Activated naive CD4-positive, alpha-beta T cell treated with anti-CD3 and anti-CD28 coated beads for 36 hours (primary cell): ENCODE measurements around the gene RBFOX2. TPM values are rescaled to one million over a fixed set of nuclear protein-coding genes. Genes with fewer than 3 reads are reported as not detected.
A peak's percentile ranks its signal among the peaks of the same experiment; 100 is the strongest.

ENCODE experiments used
- CTCF ChIA-PET: fragments of 350-600 bp; sonication (Branson Sonifier 250); formaldehyde crosslinking; loops from one replicate; lab custom pipeline; 2021; ENCODE audit warnings: antibody characterized with exemption; lab: Charles Lee
- DNase-seq: peaks from one replicate; pipeline ENCODE4 v3.0.0-alpha.2; 2020
- H3K27ac Mint-ChIP-seq: one replicate; pipeline ENCODE4 v1.8.0; 2021; ENCODE audit warnings: mild to moderate bottlenecking, mixed read lengths
- H3K27me3 Mint-ChIP-seq: one replicate; pipeline ENCODE4 v1.8.0; 2021; ENCODE audit warnings: low read depth, mixed read lengths
- H3K36me3 Mint-ChIP-seq: one replicate; pipeline ENCODE4 v1.8.0; 2021; ENCODE audit warnings: low read depth, mixed read lengths
- H3K4me1 Mint-ChIP-seq: one replicate; pipeline ENCODE4 v1.8.0; 2021; ENCODE audit warnings: low read depth, mixed read lengths
- H3K4me3 Mint-ChIP-seq: one replicate; pipeline ENCODE4 v1.8.0; 2021; ENCODE audit warnings: mild to moderate bottlenecking, moderate library complexity, mixed read lengths
- H3K9me3 Mint-ChIP-seq: one replicate; pipeline ENCODE4 v1.8.0; 2021; ENCODE audit warnings: mixed read lengths
- intact Hi-C: fragments of 100-400 bp; cut with micrococcal nuclease; formaldehyde crosslinking; loops from one replicate; pipeline ENCODE4 v1.15.1; 2023
- total RNA-seq, 2 experiments: library from RNA; stranded (reverse); gene quantifications; one replicate each; pipeline ENCODE4 v1.2.3, GENCODE V29; 2021

The RBFOX2 gene
- total RNA-seq, 2 experiments from 2014 or later = 3.3 to 4.3 TPM

DNA sequence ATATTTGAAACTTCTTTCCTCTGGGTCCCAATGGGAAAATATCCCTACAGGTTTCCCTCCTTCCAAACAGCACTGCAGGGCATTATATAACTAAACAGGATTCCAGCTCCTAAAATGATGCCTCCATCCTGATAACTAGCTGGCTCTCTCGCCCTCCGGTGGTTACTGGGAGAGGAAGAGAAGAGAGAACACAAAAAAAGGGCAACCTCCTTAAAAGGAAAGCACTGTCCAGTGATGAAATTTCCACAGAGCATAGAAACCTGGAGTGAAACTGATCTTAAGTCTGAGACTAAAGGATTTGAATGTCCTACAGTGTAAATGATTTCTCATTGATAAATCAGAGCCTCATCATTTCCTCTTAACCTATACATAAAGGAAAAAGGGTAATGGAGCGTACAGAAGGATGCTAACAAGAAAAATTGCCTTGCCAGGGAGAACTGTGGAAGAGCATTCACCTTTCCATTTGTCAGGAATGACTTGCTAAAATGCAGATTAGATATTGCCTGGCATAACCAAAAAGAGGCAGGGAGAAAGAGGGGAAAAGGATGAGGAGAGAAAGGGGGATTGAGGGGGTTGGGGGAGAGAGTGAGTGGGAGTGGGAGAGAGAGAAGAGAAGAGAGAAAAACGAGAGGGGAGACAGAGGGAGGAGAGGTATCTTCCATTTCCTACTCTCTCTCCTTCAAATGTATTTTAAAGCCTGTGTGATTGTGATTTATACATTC lies 189.6 kb downstream of the RBFOX2 start:
- Mint-ChIP-seq H3K36me3 (no peaks in the 10 kb centered on the region), H3K4me1 (peaks cover 27% of the 10 kb centered on the region), H3K9me3 (no peaks in the 10 kb centered on the region), H3K4me3 (no peak overlapping the region), H3K27ac (no peak overlapping the region), H3K27me3 (peaks cover 8% of the 10 kb centered on the region)
- CTCF ChIA-PET = interaction anchor here (0.9 kb wide), 1 partner anchor 212 kb away, joined by 4 read pairs; no protein-coding TSS in a partner anchor
- peak; percentile 51 for DNase-seq
- intact Hi-C loops = loop anchor here (1.0 to 10.0 kb wide), 3 partner anchors 84 to 286 kb away; no protein-coding TSS in a partner anchor

- CTCF ChIA-PET = no interaction called here
- no peaks in the 10 kb centered on the region for H3K36me3 Mint-ChIP-seq
- peaks cover 8% of the 10 kb centered on the region for H3K27me3 Mint-ChIP-seq
- no peak overlapping the region for H3K27ac Mint-ChIP-seq
- H3K4me3 Mint-ChIP-seq = no peak overlapping the region
- DNase-seq = no peak
- no peaks in the 10 kb centered on the region for H3K9me3 Mint-ChIP-seq
- intact Hi-C loops = loop anchor here (10.0 kb wide), 1 partner anchor 288 kb away; no protein-coding TSS in a partner anchor
- peaks cover 27% of the 10 kb centered on the region for H3K4me1 Mint-ChIP-seq
These were observed 191.4 kb downstream of the RBFOX2 start for GRCh38 chr22:35837101-35837727.

DNA sequence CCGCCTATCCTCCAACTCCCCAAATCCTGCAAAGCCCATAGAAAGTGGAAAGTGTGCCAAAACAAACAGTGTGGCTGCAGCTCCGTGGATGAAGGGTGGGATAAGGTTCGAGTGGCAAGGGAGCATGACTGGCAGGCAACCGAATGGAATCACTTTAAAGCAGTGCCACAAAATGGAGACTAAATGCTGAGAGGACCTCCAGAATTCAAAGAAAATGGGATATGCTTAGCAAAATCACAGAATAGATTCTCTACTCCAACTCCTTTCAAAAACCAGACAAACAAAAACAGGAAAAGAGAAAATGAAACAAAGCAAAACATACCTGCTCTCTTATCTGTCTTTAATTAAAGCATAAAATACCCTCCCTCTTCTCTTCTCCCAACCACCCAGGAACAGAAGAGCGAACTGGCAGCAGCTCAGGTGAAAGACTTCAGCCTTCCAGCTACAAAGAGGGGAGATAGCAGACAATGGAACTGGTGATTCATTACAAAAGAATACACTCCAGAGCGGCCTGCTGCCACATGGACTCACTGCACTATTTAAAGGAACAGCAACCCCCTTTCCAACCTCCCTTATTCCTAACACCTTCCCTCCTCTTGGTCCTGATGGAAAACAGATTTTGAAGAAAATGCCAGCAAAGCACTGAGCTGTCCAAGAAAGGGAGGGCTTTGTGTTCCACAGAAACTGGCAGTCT lies 192.5 kb downstream of the RBFOX2 start:
- intact Hi-C loops = loop anchor here (10.0 kb wide), 1 partner anchor 289 kb away; no protein-coding TSS in a partner anchor
- Mint-ChIP-seq H3K9me3 (no peaks in the 10 kb centered on the region), H3K4me3 (no peak overlapping the region), H3K36me3 (no peaks in the 10 kb centered on the region), H3K27me3 (peaks cover 8% of the 10 kb centered on the region), H3K4me1 (peaks cover 27% of the 10 kb centered on the region), H3K27ac (no peak overlapping the region)
- DNase-seq = no peak
- CTCF ChIA-PET = no interaction called here

GRCh38 chr22:35835267-35835997 lies 193.2 kb downstream of the RBFOX2 start:
- CTCF ChIA-PET = no interaction called here
- peaks cover 27% of the 10 kb centered on the region for H3K4me1 Mint-ChIP-seq
- no peak for DNase-seq
- H3K27me3 Mint-ChIP-seq = peaks cover 8% of the 10 kb centered on the region
- no peak overlapping the region for H3K27ac Mint-ChIP-seq
- no peak overlapping the region for H3K4me3 Mint-ChIP-seq
- no peaks in the 10 kb centered on the region for H3K9me3 Mint-ChIP-seq
- intact Hi-C loops = loop anchor here (10.0 kb wide), 1 partner anchor 289 kb away; no protein-coding TSS in a partner anchor
- no peaks in the 10 kb centered on the region for H3K36me3 Mint-ChIP-seq

DNA sequence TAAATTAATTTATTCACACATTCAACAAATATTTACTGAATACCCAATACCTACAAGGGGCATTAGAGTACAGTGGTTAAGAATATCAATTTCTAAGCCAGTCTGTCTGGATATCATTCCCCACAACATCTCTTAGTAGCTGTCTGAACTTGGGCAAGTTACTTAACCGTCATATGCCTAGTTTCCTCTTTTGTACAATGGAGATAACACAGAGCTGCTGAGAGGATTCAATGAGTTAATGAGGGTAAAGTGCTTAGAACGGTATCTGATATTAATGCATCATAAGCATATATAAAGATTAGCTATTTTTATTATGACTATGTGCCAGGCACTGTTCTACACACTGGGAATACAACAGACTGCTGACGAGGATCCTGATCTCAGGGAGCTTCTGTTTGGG lies 194.6 kb downstream of the RBFOX2 start:
- Mint-ChIP-seq H3K36me3 (no peaks in the 10 kb centered on the region), H3K4me1 (peaks cover 20% of the 10 kb centered on the region), H3K4me3 (no peak overlapping the region), H3K9me3 (no peaks in the 10 kb centered on the region), H3K27ac (no peak overlapping the region), H3K27me3 (peaks cover 4% of the 10 kb centered on the region)
- CTCF ChIA-PET = no interaction called here
- DNase-seq = no peak
- intact Hi-C loops = loop anchor here (10.0 kb wide), 1 partner anchor 291 kb away; no protein-coding TSS in a partner anchor

DNA sequence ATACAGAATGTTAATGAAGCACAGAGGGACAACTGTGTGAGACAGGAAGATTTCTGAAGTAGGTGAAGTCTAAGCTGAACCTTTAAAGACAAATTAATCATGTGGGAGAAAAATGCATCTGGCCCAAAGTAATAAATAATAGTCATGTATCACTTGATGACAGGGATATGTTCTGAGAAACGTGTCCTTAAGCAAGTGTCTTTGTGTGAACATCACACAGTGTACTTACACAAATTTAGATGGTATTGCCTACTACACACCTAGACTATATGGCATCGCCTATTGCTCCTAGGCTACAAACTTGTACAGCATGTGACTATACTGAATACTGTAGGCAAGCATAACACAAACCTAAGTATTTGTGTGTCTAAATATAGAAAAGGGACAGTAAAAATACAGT lies 198.3 kb downstream of the RBFOX2 start:
- Mint-ChIP-seq H3K4me1 (peaks cover 5% of the 10 kb centered on the region), H3K9me3 (no peaks in the 10 kb centered on the region), H3K27ac (no peak overlapping the region), H3K27me3 (no peaks in the 10 kb centered on the region), H3K4me3 (no peak overlapping the region), H3K36me3 (no peaks in the 10 kb centered on the region)
- DNase-seq = no peak
- intact Hi-C loops = loop anchor here (10.0 kb wide), 1 partner anchor 294 kb away; no protein-coding TSS in a partner anchor
- CTCF ChIA-PET = no interaction called here

DNA sequence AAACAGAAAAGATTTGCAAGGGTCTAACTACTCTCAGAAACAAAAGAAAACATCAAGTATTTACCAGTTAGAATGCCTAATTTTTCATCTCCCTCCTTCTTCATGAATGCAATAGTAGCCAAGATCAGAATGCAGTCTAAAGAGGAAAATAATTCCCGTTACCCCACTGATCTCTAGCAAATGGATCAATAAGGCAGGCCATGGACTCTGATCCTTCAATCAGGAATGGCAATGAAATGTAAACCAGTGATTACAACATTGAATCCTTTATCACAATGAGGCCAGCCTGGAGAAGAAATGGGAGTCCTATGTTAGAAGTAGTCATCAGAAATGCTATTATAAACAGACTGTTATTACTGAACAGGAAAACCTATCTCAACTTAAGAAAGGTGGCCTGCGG lies 204.4 kb downstream of the RBFOX2 start:
- Mint-ChIP-seq H3K36me3 (no peaks in the 10 kb centered on the region), H3K27me3 (no peaks in the 10 kb centered on the region), H3K4me3 (no peak overlapping the region), H3K9me3 (no peaks in the 10 kb centered on the region), H3K4me1 (no peaks in the 10 kb centered on the region), H3K27ac (no peak overlapping the region)
- no peak for DNase-seq
- intact Hi-C loops = no loop called here
- CTCF ChIA-PET = no interaction called here

- H3K27me3 Mint-ChIP-seq = no peaks in the 10 kb centered on the region
- no peak overlapping the region for H3K27ac Mint-ChIP-seq
- CTCF ChIA-PET = no interaction called here
- intact Hi-C loops = no loop called here
- no peaks in the 10 kb centered on the region for H3K36me3 Mint-ChIP-seq
- DNase-seq = no peak
- no peaks in the 10 kb centered on the region for H3K9me3 Mint-ChIP-seq
- no peak overlapping the region for H3K4me3 Mint-ChIP-seq
- H3K4me1 Mint-ChIP-seq = no peaks in the 10 kb centered on the region
These were observed 207.0 kb downstream of the RBFOX2 start for GRCh38 chr22:35821654-35822053.

- H3K9me3 Mint-ChIP-seq = no peaks in the 10 kb centered on the region
- no peak overlapping the region for H3K4me3 Mint-ChIP-seq
- no peaks in the 10 kb centered on the region for H3K27me3 Mint-ChIP-seq
- no peaks in the 10 kb centered on the region for H3K4me1 Mint-ChIP-seq
- no peak for DNase-seq
- H3K36me3 Mint-ChIP-seq = no peaks in the 10 kb centered on the region
- CTCF ChIA-PET = interaction anchor here (0.6 kb wide), 1 partner anchor 12 kb away, joined by 4 read pairs; no protein-coding TSS in a partner anchor
- intact Hi-C loops = no loop called here
- H3K27ac Mint-ChIP-seq = no peak overlapping the region
These were observed 209.2 kb downstream of the RBFOX2 start for GRCh38 chr22:35819421-35819820.

- Mint-ChIP-seq H3K27ac (no peak overlapping the region), H3K27me3 (no peaks in the 10 kb centered on the region), H3K9me3 (no peaks in the 10 kb centered on the region), H3K4me1 (no peaks in the 10 kb centered on the region), H3K36me3 (no peaks in the 10 kb centered on the region), H3K4me3 (no peak overlapping the region)
- CTCF ChIA-PET = no interaction called here
- intact Hi-C loops = no loop called here
- no peak for DNase-seq
These were observed 209.7 kb downstream of the RBFOX2 start for GRCh38 chr22:35818897-35819296.

GRCh38 chr22:35812600-35812999 lies 216.0 kb downstream of the RBFOX2 start:
- H3K9me3 Mint-ChIP-seq = peaks cover 5% of the 10 kb centered on the region
- H3K27me3 Mint-ChIP-seq = no peaks in the 10 kb centered on the region
- H3K4me1 Mint-ChIP-seq = no peaks in the 10 kb centered on the region
- DNase-seq = no peak
- H3K27ac Mint-ChIP-seq = no peak overlapping the region
- H3K4me3 Mint-ChIP-seq = no peak overlapping the region
- intact Hi-C loops = no loop called here
- no peaks in the 10 kb centered on the region for H3K36me3 Mint-ChIP-seq
- CTCF ChIA-PET = no interaction called here

DNA sequence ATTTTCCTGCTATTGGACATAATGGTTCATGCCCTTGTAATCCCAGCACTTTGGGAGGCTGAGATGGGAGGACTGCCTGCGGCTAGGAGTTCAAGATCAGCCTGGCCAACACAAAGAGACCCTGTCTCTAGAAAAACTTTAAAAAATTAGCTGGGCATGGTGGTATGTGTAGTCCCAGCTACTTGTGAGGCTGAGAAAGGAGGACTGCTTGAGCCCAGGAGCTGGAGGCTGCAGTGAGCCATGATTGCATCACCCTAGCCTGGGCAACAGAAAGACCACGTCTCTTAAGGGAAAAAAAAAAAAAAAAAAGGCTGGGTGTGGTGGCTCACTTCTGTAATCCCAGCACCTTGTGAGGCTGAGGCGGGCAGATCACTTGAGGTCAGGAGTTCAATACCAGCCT lies 217.0 kb downstream of the RBFOX2 start:
- intact Hi-C loops = no loop called here
- CTCF ChIA-PET = no interaction called here
- Mint-ChIP-seq H3K36me3 (no peaks in the 10 kb centered on the region), H3K9me3 (peaks cover 5% of the 10 kb centered on the region), H3K4me1 (no peaks in the 10 kb centered on the region), H3K27me3 (no peaks in the 10 kb centered on the region), H3K27ac (no peak overlapping the region), H3K4me3 (no peak overlapping the region)
- no peak for DNase-seq
